ENCODE data around the gene TRPT1.

DNA sequence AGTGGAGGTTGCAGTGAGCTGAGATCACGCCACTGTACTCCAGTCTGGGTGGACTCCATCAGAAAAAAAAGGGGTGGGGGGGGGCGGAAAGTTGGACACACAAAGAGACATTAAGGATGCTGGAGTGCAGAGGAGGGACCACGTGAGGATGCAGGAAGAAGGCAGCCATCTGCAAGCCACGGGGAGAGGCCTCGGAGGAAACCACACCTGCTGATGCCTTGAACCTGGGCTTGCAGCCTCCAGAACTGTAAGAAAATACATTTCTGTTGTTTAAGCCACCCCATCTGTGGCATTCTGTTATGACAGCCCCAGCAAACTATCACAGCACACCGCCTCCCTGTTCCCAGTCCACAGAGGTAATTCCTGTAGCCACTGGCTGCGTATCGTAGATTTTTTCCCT is 49.2 kb downstream of the TRPT1 start:
- TF ChIP-seq POLR2A (IDR thresholded peaks at IDR 0.05) = no peak
- TF ChIP-seq, protein P1, sequence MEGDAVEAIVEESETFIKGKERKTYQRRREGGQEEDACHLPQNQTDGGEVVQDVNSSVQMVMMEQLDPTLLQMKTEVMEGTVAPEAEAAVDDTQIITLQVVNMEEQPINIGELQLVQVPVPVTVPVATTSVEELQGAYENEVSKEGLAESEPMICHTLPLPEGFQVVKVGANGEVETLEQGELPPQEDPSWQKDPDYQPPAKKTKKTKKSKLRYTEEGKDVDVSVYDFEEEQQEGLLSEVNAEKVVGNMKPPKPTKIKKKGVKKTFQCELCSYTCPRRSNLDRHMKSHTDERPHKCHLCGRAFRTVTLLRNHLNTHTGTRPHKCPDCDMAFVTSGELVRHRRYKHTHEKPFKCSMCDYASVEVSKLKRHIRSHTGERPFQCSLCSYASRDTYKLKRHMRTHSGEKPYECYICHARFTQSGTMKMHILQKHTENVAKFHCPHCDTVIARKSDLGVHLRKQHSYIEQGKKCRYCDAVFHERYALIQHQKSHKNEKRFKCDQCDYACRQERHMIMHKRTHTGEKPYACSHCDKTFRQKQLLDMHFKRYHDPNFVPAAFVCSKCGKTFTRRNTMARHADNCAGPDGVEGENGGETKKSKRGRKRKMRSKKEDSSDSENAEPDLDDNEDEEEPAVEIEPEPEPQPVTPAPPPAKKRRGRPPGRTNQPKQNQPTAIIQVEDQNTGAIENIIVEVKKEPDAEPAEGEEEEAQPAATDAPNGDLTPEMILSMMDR (IDR thresholded peaks at IDR 0.05) = no peak
